SU-DHL-6 (cell line): ENCODE results near the gene MED12L.

Experiments used
- CTCF ChIP-seq: fragments of 200-600 bp; sonication (generic); IDR thresholded peaks from one replicate; pipeline ENCODE4 v1.5.1; 2017; ENCODE audit warnings: antibody characterized with exemption, mild to moderate bottlenecking, low read length, moderate library complexity; ENCODE audit not compliant: insufficient read depth, poor library complexity, severe bottlenecking
- EZH2phosphoT487 ChIP-seq: fragments of 200-600 bp; sonication (generic), shearing (Covaris generic); conservative IDR thresholded peaks from 2 replicates; pipeline ENCODE4 v1.6.1; 2018; ENCODE audit warnings: mild to moderate bottlenecking, antibody characterized with exemption, low read length, moderate library complexity, mixed read lengths

GRCh38 chr3:151166161-151166560 lies 80.7 kb downstream of the MED12L start:
- TF ChIP-seq CTCF (no peak), EZH2phosphoT487 (no peak)
